Endothelial cell of umbilical vein (primary cell): ENCODE measurements around the gene VRK2. TPM values are rescaled to one million over a fixed set of nuclear protein-coding genes. Genes with fewer than 3 reads are reported as not detected.

Experiments
- BruUV-seq: library from RNA; stranded (reverse); fragments of 400-500 nt; replicated peaks from 2 replicates; lab custom pipeline; 2021; lab: Mats Ljungman, UMichigan
- CTCF ChIA-PET: fragments of 300-600, 350-600 bp; sonication (Branson Sonifier 250); formaldehyde crosslinking; loops from one replicate; lab custom pipeline; 2021; ENCODE audit warnings: antibody characterized with exemption, inconsistent platforms; lab: Charles Lee
- POLR2A ChIA-PET: fragments of 300-600, 350-600 bp; sonication (Branson Sonifier 250); formaldehyde crosslinking; loops from one replicate; lab custom pipeline; 2021; ENCODE audit warnings: antibody characterized with exemption, inconsistent platforms; lab: Charles Lee
- DNase-seq: peaks from one replicate; pipeline ENCODE4 v3.0.0-alpha.2; 2011; ENCODE audit warnings: low read depth, low spot score
- FAIRE-seq: peaks from 2 replicates; lab custom pipeline; 2011; peaks lifted over from hg19 to GRCh38; lab: Jason Lieb, UNC
- H2AFZ ChIP-seq: 2 replicates; pipeline ENCODE4 v1.6.0; 2012; ENCODE audit warnings: low read depth, low read length, control low read depth, inconsistent platforms
- H3K27ac ChIP-seq: 2 replicates; pipeline ENCODE4 v1.5.1; 2011; ENCODE audit warnings: low read depth, mild to moderate bottlenecking, control low read depth, low read length, moderate library complexity; ENCODE audit not compliant: insufficient read depth
- H3K27me3 ChIP-seq, 2 experiments: 2 replicates each; pipeline versions ENCODE4 v1.6.0 to v1.6.1; 2011; ENCODE audit warnings: low read length in 2 of 2, mixed read lengths in 1 of 2; ENCODE audit not compliant: control insufficient read depth in 2 of 2, insufficient read depth in 2 of 2
- H3K36me3 ChIP-seq, 2 experiments: 2 replicates in 1 of 2; 3 replicates in 1 of 2; pipeline ENCODE4 v1.5.1; 2011; ENCODE audit warnings: low read length in 2 of 2, mild to moderate bottlenecking in 1 of 2, moderate library complexity in 1 of 2; ENCODE audit not compliant: control insufficient read depth in 2 of 2, insufficient read depth in 2 of 2; ENCODE audit errors: extremely low read depth in 1 of 2
- H3K4me1 ChIP-seq: 3 replicates; pipeline ENCODE4 v1.5.1; 2011; ENCODE audit warnings: mild to moderate bottlenecking, low read length; ENCODE audit not compliant: control insufficient read depth, insufficient read depth; ENCODE audit errors: extremely low read depth
- H3K4me2 ChIP-seq: 2 replicates; pipeline ENCODE4 v1.6.1; 2011; ENCODE audit warnings: low read length, control low read depth, mixed read lengths; ENCODE audit not compliant: insufficient read depth
- H3K4me3 ChIP-seq, 3 experiments: fragments of 200-600 bp in 1 of 3; sonication (generic), shearing (Covaris generic) in 1 of 3; replicated peaks in 1 of 3; 2 replicates each; pipeline ENCODE4 v1.5.1; 2011 to 2016; ENCODE audit warnings: control low read depth in 3 of 3, low read length in 3 of 3, mild to moderate bottlenecking in 2 of 3, inconsistent platforms in 1 of 3, low read depth in 1 of 3, moderate library complexity in 1 of 3; ENCODE audit not compliant: insufficient read depth in 1 of 3
- H3K79me2 ChIP-seq: 2 replicates; pipeline ENCODE4 v1.6.0; 2012; ENCODE audit warnings: low read length, inconsistent platforms; ENCODE audit not compliant: control insufficient read depth, insufficient read depth
- H3K9ac ChIP-seq: replicated peaks from 2 replicates; pipeline ENCODE3; 2011; ENCODE audit warnings: low read length, control low read depth; ENCODE audit not compliant: insufficient read depth; ENCODE audit errors: extremely low read depth
- H3K9me1 ChIP-seq: replicated peaks from 3 replicates; pipeline ENCODE4 v1.6.0; 2011; ENCODE audit warnings: mild to moderate bottlenecking, low read length; ENCODE audit not compliant: control insufficient read depth, insufficient read depth; ENCODE audit errors: extremely low read depth
- H3K9me3 ChIP-seq: replicated peaks from 2 replicates; pipeline ENCODE4 v1.5.1; 2012; ENCODE audit warnings: low read length, inconsistent platforms; ENCODE audit not compliant: control insufficient read depth, insufficient read depth
- H4K20me1 ChIP-seq: replicated peaks from 2 replicates; pipeline ENCODE3; 2011; ENCODE audit warnings: mild to moderate bottlenecking, low read length; ENCODE audit not compliant: control insufficient read depth, insufficient read depth; ENCODE audit errors: extremely low read depth
- CTCF ChIP-seq, 2 donors: IDR thresholded peaks; 1 replicate in 1 of 2; 2 replicates in 1 of 2; pipeline ENCODE4 v1.5.1; 2011; ENCODE audit warnings: low read length in 2 of 2, mild to moderate bottlenecking in 2 of 2, moderate library complexity in 2 of 2, control low read depth in 1 of 2, inconsistent platforms in 1 of 2, low read depth in 1 of 2; ENCODE audit not compliant: insufficient read depth in 1 of 2; ENCODE audit errors: extremely low read depth in 1 of 2
- EZH2 ChIP-seq: IDR thresholded peaks from 2 replicates; pipeline ENCODE4 v1.6.1; 2012; ENCODE audit warnings: borderline replicate concordance, low read depth, mild to moderate bottlenecking, moderate library complexity, low read length, inconsistent platforms; ENCODE audit not compliant: severe bottlenecking
- FOS ChIP-seq: IDR thresholded peaks from 2 replicates; pipeline ENCODE4 v1.6.1; 2011; ENCODE audit warnings: mild to moderate bottlenecking, low read length, moderate library complexity, borderline replicate concordance; ENCODE audit not compliant: insufficient read depth
- GATA2 ChIP-seq: IDR thresholded peaks from 2 replicates; pipeline ENCODE4 v1.7.0; 2011; ENCODE audit warnings: low read depth, mild to moderate bottlenecking, moderate library complexity, mixed read lengths, low read length; ENCODE audit not compliant: insufficient read length, insufficient read depth
- JUN ChIP-seq: IDR thresholded peaks from 2 replicates; pipeline ENCODE4 v1.6.1; 2011; ENCODE audit warnings: borderline replicate concordance, low read depth; ENCODE audit not compliant: insufficient read length, insufficient read depth
- MAX ChIP-seq: IDR thresholded peaks from 2 replicates; pipeline ENCODE4 v1.6.1; 2011; ENCODE audit not compliant: insufficient read depth, insufficient read length
- MYC ChIP-seq: IDR thresholded peaks from one replicate; pipeline ENCODE4 v1.6.1; 2011; ENCODE audit warnings: mild to moderate bottlenecking, low read depth, low read length
- POLR2A ChIP-seq: IDR thresholded peaks from 2 replicates; pipeline ENCODE4 v1.6.1; 2012; ENCODE audit warnings: low read depth, mild to moderate bottlenecking, control low read depth, low read length
- POLR2AphosphoS5 ChIP-seq: IDR thresholded peaks from 2 replicates; pipeline ENCODE4 v1.6.1; 2012; ENCODE audit warnings: low read depth, mild to moderate bottlenecking, control low read depth, low read length, moderate library complexity; ENCODE audit not compliant: insufficient read depth
- dilution Hi-C: fragments of 300-500 bp; cut with MboI; formaldehyde crosslinking; loops from one replicate; pipeline ENCODE4 v1.15.0; 2019; ENCODE audit warnings: low sequenced_read_pairs; ENCODE audit not compliant: extremely low pct_ligation_motif_present
- intact Hi-C: fragments of 100-400 bp; cut with micrococcal nuclease; formaldehyde crosslinking; loops from one replicate; pipeline ENCODE4 v1.10.0; 2022
- polyA plus RNA-seq, 4 experiments: library from polyadenylated mRNA; depleted of rRNA in 3 of 4; stranded (reverse) in 3 of 4; unstranded in 1 of 4; fragments of >200 nt; gene quantifications; 2 replicates each; pipeline versions ENCODE4 v1.2.1 to v1.2.3, GENCODE V29; 2011 to 2012; ENCODE audit warnings: missing spikeins in 1 of 4
- total RNA-seq: library from RNA; stranded (reverse); gene quantifications from 2 replicates; pipeline ENCODE4 v1.2.3, GENCODE V29; 2021

Gene VRK2
- total and polyA plus RNA-seq, 2 donors (not counting 3 experiments of a cell fraction or from before 2014, with no cell fraction given): 11.2 to 35.2 TPM

- TF ChIP-seq JUN (peak; percentile 80), POLR2A (no peak), EZH2 (no peak), GATA2 (peak; percentile 57), FOS (peak; percentile 37)
- dilution Hi-C loops (no loop called here), intact Hi-C loops (loop anchor here (5.0 kb wide), 1 partner anchor 230 kb away; no protein-coding TSS in a partner anchor)
- no peaks in the 10 kb centered on the region for H3K9me1 ChIP-seq
- no peak overlapping the region for H3K4me3 ChIP-seq
- peak; percentile 85 for DNase-seq
- no peak overlapping the region for H3K9ac ChIP-seq
- no peaks in the 10 kb centered on the region for H3K9me3 ChIP-seq
- H3K4me2 ChIP-seq: no peak overlapping the region
- ChIA-PET CTCF (no interaction called here), POLR2A (no interaction called here)
- H3K27ac ChIP-seq: peak overlapping the region; percentile 48
- no TSS peak for BruUV-seq
- no peaks in the 10 kb centered on the region for H4K20me1 ChIP-seq
- H3K36me3 ChIP-seq: peaks cover 0 to 4% of the 10 kb centered on the region in 2 experiments
- FAIRE-seq: peak; percentile 54
- no peak overlapping the region for H2AFZ ChIP-seq
- H3K27me3 ChIP-seq: no peaks in the 10 kb centered on the region
- no peaks in the 10 kb centered on the region for H3K79me2 ChIP-seq
- H3K4me1 ChIP-seq: peaks cover 16% of the 10 kb centered on the region
Observed at GRCh38 chr2:58137221-58137620, 90.6 kb downstream of the VRK2 start.

- Histone ChIP-seq H3K4me2 (no peak overlapping the region), H4K20me1 (no peaks in the 10 kb centered on the region), H3K27me3 (no peaks in the 10 kb centered on the region), H3K9me1 (no peaks in the 10 kb centered on the region), H3K9ac (no peak overlapping the region), H3K27ac (peak overlapping the region; percentile 48), H3K36me3 (peaks cover 0 to 4% of the 10 kb centered on the region in 2 experiments), H3K79me2 (no peaks in the 10 kb centered on the region), H3K4me1 (peaks cover 16% of the 10 kb centered on the region), H3K9me3 (no peaks in the 10 kb centered on the region), H3K4me3 (no peak overlapping the region), H2AFZ (no peak overlapping the region)
- ChIA-PET CTCF (no interaction called here), POLR2A (no interaction called here)
- DNase-seq (peak; percentile 87), FAIRE-seq (peak; percentile 79)
- BruUV-seq: no TSS peak
- TF ChIP-seq FOS: no peak
- TF ChIP-seq GATA2: no peak
- TF ChIP-seq CTCF (IDR thresholded peaks at IDR 0.05; ENCODE audit: extremely low read depth in 1 of 2, insufficient read depth in 1 of 2, low read depth in 1 of 2, low read length in 2 of 2): no peak
- TF ChIP-seq POLR2AphosphoS5: no peak
- no peak for TF ChIP-seq POLR2A
- no peak for TF ChIP-seq MAX
- TF ChIP-seq MYC: no peak
- no peak for TF ChIP-seq EZH2
- no peak for TF ChIP-seq JUN
- intact Hi-C loops: loop anchor here (5.0 kb wide), 1 partner anchor 231 kb away; no protein-coding TSS in a partner anchor
- dilution Hi-C loops: no loop called here
Observed at GRCh38 chr2:58137856-58138255, 91.2 kb downstream of the VRK2 start.
